ENCODE results near the gene PGA3.

- no peak for TF ChIP-seq CTCF (IDR thresholded peaks at IDR 0.05; ENCODE audit: insufficient read depth, low read length)
- TF ChIP-seq SPI1 (IDR thresholded peaks at IDR 0.05; ENCODE audit: borderline replicate concordance, low read depth) = peak; percentile 72; the same call in 1 of the 2 replicates
These were observed 34.5 kb upstream of the PGA3 start for GRCh38 chr11:61168800-61169199.

Measured in HL-60 (cell line).